Stimulated activated CD8-positive, alpha-beta memory T cell treated with anti-CD3 and anti-CD28 coated beads, Interleukin-15, amount 100 ng/mL, for 48 hours (primary cell): ENCODE results near the gene LIPG.
"Not testable (repeated sequence)": the region's sequence is repeated elsewhere in the genome, so short reads cannot be mapped to it uniquely, and the experiment has no call there.

Experiments used
- DNase-seq, 2 donors: peaks; one replicate each; pipeline ENCODE4 v3.0.0-alpha.2; 2020; ENCODE audit warnings: low read depth in 2 of 2

LIPG gene

DNA sequence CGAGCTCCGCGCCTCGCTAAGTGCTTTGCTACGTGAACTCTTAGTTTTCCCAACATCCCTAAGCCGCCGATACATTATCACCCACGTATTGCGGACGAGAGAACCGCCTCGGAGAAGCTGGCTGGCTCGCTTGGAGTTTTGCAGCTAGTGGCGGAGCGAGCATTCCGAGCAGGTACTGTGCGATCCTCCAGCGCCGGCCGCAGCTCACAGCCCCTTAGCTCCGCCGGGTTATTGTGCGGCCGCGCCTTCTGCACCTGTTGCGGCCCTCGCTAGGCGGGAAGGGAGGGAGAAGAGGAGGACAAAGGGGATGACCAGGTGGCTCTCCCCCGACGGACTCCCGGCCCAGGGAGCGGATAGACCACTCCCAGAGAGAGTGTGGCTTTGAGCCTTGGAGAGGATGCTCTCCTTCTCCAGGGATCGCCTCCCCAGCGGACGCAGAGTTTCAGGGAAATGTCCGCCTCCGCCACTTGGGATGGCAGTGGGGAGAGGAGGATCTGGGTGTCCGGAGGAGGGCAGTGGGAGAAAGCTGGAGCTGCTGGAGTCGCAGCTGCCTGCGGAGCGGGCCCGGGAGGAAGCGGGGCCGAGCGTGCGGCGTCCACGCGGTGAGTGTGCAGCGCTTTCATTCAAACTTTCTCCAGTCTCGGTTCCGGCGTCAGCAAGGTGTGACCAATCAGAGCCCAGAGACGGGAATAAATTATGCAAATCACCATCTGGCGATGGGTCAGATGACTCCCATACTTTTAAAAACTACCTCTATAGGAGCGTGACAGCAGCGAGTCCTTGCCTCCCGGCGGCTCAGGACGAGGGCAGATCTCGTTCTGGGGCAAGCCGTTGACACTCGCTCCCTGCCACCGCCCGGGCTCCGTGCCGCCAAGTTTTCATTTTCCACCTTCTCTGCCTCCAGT lies at the start of gene LIPG:
Gene LIPG, plus strand, starts transcription at position 769 of the 905 bp plus-strand sequence. CDS start 252 bp downstream, outside the sequence.
- DNase-seq: peak; percentile 15 to 32

DNA sequence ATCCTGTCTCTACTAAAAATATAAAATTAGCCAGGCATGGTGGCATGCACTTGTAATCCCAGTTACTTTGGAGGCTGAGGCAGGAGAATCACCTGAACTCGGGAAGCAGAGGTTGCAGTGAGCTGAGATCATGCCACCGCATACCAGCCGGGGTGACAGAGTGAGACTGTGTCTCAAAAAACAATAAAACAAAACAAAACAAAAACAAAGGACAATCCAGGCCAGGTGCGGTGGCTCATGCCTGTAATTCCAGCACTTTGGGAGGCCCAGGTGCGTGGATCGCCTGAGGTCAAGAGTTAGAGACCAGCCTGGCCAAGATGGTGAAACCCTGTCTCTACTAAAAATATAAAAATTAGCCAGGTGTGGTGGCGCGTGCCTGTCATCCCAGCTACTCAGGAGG lies 49.0 kb upstream of the LIPG start:
- DNase-seq: not testable (repeated sequence)

DNA sequence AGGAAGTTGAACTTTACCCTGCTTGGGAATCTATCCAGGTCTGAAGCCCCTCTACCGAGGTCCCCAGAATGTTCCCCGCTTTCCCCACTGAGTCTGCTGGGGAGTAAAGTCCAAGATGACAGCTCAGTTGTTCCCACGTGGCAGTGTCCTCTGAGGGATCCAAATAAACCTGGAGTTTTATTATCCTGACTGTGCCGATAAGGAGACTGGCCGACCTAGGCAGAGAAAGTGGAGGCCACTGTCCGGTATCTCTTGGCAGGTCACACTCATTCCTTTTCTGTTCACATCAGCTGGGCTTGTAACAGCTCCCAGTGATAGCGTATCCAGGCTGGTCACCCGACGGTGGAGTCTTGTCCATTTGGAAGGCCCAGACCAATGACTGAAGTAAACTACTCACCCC lies 47.3 kb upstream of the LIPG start:
- DNase-seq: no peak

DNA sequence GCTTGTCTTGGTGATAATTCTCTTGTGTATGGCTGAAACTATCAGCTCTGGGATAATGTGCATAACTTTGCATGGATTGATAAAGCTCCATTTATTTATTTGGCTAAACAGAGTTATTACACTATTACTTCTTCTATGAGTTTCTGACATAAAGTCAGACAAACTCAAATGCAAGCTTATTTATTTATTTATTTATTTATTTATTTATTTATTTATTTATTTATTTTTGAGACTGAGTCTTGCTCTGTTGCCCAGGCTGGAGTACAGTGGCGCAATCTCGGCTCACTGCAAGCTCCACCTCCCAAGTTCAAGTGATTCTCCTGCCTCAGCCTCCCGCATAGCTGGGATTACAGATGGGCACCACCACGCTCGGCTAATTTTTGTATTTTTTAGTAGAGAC lies 46.9 kb upstream of the LIPG start:
- DNase-seq: not testable (repeated sequence)

DNA sequence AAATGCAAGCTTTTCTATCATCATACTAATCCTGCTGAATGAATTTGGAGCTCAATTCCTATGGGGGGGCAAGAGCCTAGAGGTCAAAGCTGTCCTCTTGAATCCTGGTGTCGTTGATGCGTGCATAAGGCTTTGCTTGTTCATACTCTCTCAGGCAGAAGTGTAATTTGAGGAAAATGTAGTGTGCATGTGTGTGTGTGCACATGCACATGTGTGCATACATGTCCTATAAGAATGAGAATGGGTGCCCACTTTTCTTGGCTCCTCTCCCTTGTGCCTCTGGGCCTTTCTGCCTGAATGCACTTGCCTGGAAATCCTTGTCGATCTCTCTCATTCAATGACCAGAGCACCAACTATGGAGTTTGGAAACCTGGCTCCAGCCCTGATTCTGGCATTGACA lies 46.3 kb upstream of the LIPG start:
- DNase-seq: no peak

DNA sequence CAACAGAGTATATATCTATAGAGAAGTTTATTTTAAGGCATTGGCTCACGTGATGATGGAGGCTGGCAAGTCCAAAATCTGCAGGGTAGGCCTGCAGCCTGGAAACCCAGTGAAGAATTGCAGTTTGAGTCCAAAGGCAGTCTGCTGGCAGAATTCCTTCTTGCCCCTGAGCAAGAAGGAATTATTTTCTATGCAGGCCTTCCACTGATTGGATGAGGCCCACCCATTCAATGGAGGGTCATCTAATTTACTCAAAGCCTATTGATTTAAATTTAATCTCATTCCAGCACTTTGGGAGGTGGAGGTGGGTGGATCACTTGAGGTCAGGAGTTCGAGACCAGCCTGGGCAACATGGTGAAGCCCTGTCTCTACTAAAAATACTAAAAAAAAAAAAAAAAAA lies 44.4 kb upstream of the LIPG start:
- DNase-seq: no peak

GRCh38 chr18:49519101-49519971 lies 42.5 kb upstream of the LIPG start:
- DNase-seq: no peak

- no peak for DNase-seq
These were observed 41.2 kb upstream of the LIPG start for GRCh38 chr18:49520661-49521145.

- no peak for DNase-seq
These were observed 40.5 kb upstream of the LIPG start for GRCh38 chr18:49521216-49521835.

DNA sequence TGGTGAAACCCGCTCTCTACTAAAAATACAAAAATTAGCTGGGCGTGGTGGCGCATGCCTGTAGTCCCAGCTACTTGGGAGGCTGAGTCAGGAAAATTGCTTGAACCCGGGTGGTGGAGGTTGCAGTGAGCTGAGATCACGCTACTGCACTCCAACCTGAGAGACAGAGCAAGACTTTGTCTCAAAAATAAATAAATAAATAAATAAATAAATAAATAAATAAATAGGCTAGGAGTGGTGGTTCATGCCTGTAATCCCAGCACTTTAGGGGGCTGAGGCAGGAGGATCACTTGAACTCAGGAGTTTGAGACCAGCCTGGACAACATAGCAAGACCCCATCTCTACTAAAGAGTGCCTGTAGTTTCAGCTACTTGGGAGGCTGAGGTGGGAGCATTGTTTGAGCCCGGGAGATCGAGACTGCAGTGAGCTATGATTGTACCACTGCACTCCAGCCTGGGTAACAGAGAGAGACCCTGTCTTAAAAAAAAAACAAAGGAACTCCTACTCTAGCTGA lies 38.2 kb upstream of the LIPG start:
- not testable (repeated sequence) for DNase-seq

- no peak for DNase-seq
These were observed 37.5 kb upstream of the LIPG start for GRCh38 chr18:49524349-49524748.

- no peak for DNase-seq
These were observed 36.9 kb upstream of the LIPG start for GRCh38 chr18:49524951-49525350.

DNA sequence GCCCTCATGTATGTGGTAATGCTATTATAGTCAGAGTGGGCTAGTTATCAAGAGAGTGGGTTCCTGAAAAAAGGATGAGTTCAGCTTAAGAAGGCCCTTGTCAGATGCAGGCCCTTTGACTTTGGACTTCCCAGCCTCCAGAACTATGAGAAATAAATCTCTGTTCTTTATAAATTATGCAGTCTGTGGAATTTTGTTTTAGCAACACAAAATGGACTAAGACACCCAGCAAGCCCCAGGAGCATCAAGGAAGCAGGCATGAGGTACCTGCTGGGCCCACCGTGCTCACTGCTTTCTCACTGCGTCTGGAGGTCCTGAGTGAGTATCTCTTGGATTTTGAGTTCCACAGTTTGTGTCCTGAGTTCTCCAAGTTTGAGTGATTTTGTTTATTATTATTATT lies 35.9 kb upstream of the LIPG start:
- no peak for DNase-seq

GRCh38 chr18:49527631-49528327 lies 34.1 kb upstream of the LIPG start:
- no peak for DNase-seq

DNA sequence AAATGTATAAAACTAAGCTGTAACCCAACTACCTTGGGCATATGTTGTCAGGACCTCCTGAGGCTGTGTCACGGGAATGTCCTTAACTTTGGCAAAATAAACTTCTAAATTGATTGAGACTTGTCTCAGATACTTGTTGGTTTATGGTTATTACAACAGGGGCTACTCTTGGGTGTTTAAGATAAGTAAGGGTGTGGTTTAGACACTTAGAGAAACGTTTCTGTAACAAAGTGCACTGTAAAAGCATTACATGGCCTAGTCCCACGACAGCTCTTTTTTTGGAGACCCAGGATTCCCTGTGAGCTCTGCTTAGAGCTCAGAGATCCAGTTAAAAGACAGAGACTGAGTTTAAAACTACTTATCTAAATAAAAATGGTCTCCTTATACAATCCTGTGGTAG lies 32.3 kb upstream of the LIPG start:
- no peak for DNase-seq

- DNase-seq: no peak
These were observed 30.1 kb upstream of the LIPG start for GRCh38 chr18:49531678-49532153.

DNA sequence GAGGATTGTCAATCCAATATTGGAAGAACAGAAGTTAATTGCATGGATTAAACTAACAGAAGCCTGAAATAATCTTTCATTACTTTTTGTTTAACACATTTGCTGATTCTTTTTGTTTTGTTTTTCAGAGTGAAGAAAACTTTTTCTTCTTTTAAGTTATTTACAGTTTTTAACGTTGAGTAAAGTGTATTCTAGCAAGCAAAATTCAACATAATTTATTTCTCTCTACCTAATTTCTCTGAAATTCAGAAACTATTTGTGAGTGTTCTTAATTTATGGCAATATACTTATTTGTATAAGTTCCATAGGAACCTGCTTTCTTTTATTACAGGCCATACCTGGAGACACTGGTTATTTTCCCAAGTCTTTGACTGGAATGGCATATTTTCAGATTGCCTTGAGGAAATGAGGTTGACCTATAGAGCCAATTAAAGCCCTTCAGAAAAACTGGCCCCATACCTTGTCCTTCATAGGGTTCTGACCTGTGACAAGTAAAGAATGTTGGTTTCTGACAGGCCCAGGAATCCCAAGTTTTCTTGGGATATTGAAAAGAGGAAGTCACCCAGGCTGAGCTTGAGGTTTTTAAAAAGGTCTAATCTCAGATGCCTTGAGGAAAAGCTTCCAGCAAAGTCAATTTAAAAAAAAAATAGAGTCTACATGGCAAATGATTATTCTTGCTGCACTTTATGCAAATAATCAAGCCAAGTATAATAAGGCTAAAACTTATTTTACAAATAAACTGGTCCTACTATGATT lies 26.8 kb upstream of the LIPG start:
- DNase-seq: no peak

DNA sequence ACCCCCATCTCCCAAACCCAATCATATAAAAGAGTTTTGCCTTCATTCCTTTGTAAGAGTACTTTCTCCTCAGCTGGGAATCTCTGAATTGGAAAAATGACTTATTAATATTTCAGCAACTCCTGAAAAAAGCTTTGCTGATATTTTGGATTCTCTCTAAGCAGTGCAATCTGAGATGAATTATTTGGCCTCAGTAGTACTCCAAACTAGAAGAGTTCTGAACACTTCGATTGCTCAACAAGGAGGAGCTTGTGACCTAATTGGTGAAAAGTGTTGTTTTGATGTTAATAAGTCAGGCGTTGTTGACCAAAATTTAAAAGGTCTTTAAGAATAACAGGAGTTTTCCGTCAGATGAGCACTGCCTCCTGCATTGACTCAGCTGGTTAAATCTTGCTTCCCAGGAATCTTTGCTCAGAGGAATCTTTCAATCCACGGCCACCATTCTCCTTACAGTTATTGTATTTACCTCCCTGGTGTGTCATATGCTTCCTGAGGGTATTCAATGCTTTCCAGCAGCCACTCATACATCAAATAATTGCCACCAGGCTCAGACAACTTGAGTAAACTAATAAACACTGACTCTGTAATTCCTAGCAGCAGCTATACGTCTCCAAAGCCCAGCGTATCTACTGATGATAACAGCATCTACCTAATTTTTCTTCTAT lies 24.5 kb upstream of the LIPG start:
- no peak for DNase-seq

DNA sequence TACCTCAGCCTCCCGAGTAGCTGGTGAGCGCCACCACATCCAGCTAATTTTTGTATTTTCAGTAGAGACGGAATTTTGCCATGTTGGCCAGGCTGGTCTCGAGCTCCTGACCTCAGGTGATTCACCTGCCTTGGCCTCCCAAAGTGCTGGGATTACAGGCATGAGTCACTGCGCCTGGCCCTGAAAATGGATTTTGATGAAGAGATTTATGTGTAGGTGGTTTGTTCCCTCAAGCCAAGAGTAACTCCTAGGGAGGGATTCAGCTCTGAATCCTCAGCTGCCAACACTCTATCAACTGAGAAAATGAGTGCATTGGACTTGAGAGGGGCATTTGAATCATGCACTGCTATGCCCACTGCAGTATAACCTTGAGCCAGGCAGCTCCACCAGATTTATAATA lies 17.5 kb upstream of the LIPG start:
- no peak for DNase-seq

- DNase-seq: no peak
These were observed 15.6 kb upstream of the LIPG start for GRCh38 chr18:49546278-49546677.
